SK-N-MC (cell line): Measurements from ENCODE around the gene GPALPP1.
"Not testable (repeated sequence)": the region's sequence is repeated elsewhere in the genome, so short reads cannot be mapped to it uniquely, and the experiment has no call there.

Experiments used
- DNase-seq: peaks from one replicate; pipeline ENCODE4 v3.0.0-alpha.2; 2011; ENCODE audit warnings: low read depth, low spot score
- H3K27ac ChIP-seq: fragments of 200-600 bp; sonication (generic); 2 replicates; pipeline ENCODE4 v1.5.1; 2016; ENCODE audit warnings: mixed run types
- H3K36me3 ChIP-seq: fragments of 200-600 bp; sonication (generic); 2 replicates; pipeline ENCODE4 v1.6.1; 2017; ENCODE audit warnings: antibody characterized with exemption, low read length, mixed read lengths; ENCODE audit not compliant: insufficient read depth
- H3K4me3 ChIP-seq: fragments of 200-600 bp; sonication (generic); 2 replicates; pipeline ENCODE4 v1.5.1; 2016
- H3K9ac ChIP-seq: fragments of 200-600 bp; sonication (generic); 2 replicates; pipeline ENCODE4 v1.8.0; 2017; ENCODE audit warnings: mixed run types, mixed read lengths; ENCODE audit not compliant: insufficient read length
- H3K9me3 ChIP-seq: fragments of 200-600 bp; sonication (generic); 2 replicates; pipeline ENCODE4 v1.6.1; 2017; ENCODE audit warnings: low read depth, mild to moderate bottlenecking, antibody characterized with exemption, low read length, moderate library complexity, mixed read lengths
- EZH2 ChIP-seq: fragments of 200-600 bp; sonication (generic); IDR thresholded peaks from one replicate; pipeline ENCODE4 v1.6.1; 2017; ENCODE audit warnings: antibody characterized with exemption
- FOXP2 ChIP-seq: optimal IDR thresholded peaks from 2 replicates; pipeline ENCODE3; 2011; ENCODE audit warnings: mild to moderate bottlenecking, moderate library complexity; ENCODE audit not compliant: insufficient read depth; ENCODE audit errors: extremely low read length, control extremely low read depth
- POLR2AphosphoS5 ChIP-seq: IDR thresholded peaks from 2 replicates; pipeline ENCODE4 v1.6.1; 2012; ENCODE audit warnings: mild to moderate bottlenecking, low read depth, low read length, borderline replicate concordance

Gene GPALPP1

GRCh38 chr13:44978328-44978727 lies 11.0 kb upstream of the GPALPP1 start:
- DNase-seq: no peak
- Histone ChIP-seq H3K4me3 (no peak overlapping the region), H3K9ac (no peak overlapping the region), H3K36me3 (peaks cover 75% of the 10 kb centered on the region), H3K9me3 (no peaks in the 10 kb centered on the region), H3K27ac (no peak overlapping the region)
- no peak for TF ChIP-seq EZH2
- no peak for TF ChIP-seq FOXP2
- no peak for TF ChIP-seq POLR2AphosphoS5

DNA sequence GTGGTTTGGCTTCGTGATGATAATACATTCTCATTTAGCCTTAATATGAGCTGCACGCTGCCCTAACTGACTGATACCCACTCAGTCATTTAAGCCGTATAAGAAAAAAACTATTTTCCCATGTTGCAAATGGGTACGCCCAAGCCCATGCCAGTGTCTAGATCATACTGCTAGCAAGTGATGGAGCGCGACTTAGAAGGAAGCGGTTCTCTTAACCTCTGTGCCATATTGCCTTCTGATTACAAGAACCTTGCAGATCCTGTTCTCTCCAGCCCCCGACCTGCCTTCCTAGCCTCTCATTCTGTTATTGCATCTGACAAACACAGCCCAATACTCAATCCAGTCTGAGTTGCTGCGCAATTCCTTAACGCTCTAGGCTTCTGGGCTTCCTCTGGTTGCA lies 603 bp downstream of the GPALPP1 start:
- Histone ChIP-seq H3K36me3 (peaks cover 19% of the 10 kb centered on the region), H3K9ac (peak overlapping the region; percentile 97), H3K9me3 (no peaks in the 10 kb centered on the region), H3K27ac (no peak overlapping the region), H3K4me3 (peak overlapping the region; percentile 100)
- TF ChIP-seq POLR2AphosphoS5: no peak
- TF ChIP-seq FOXP2: no peak
- no peak for TF ChIP-seq EZH2
- DNase-seq: no peak

- Histone ChIP-seq H3K9ac (no peak overlapping the region), H3K4me3 (no peak overlapping the region), H3K36me3 (peaks cover 20% of the 10 kb centered on the region), H3K27ac (no peak overlapping the region), H3K9me3 (no peaks in the 10 kb centered on the region)
- no peak for DNase-seq
- TF ChIP-seq POLR2AphosphoS5 (no peak), FOXP2 (no peak), EZH2 (no peak)
These were observed 14.1 kb downstream of the GPALPP1 start for GRCh38 chr13:45003417-45003816.

DNA sequence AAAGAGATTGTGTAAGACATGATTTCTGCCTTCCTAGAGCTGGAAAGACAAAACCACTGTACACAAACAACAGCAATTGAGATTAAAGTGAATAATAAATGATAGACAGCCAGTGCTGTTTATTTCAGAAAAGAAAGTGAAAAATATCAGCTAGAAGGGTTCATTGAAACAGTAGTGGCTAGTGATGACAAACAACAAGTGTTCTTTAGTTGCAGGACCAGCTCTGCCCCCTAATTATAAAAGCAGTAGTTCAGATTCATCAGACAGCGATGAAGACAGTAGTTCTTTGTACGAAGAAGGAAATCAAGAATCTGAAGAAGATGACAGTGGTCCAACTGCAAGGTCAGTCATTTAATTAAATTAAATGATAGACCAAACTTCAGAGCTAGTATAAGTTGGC lies 14.8 kb downstream of the GPALPP1 start:
- TF ChIP-seq POLR2AphosphoS5: no peak
- TF ChIP-seq EZH2: no peak
- TF ChIP-seq FOXP2: no peak
- no peak for DNase-seq
- Histone ChIP-seq H3K36me3 (peaks cover 24% of the 10 kb centered on the region), H3K9ac (no peak overlapping the region), H3K27ac (no peak overlapping the region), H3K9me3 (no peaks in the 10 kb centered on the region), H3K4me3 (no peak overlapping the region)

- Histone ChIP-seq H3K9ac (no peak overlapping the region), H3K4me3 (no peak overlapping the region), H3K9me3 (no peaks in the 10 kb centered on the region), H3K27ac (peak overlapping the region; percentile 7; the same call in 1 of the 2 replicates), H3K36me3 (peaks cover 44% of the 10 kb centered on the region)
- no peak for TF ChIP-seq FOXP2
- no peak for TF ChIP-seq POLR2AphosphoS5
- TF ChIP-seq EZH2: no peak
- no peak for DNase-seq
These were observed 17.9 kb downstream of the GPALPP1 start for GRCh38 chr13:45007225-45007624.

- Histone ChIP-seq H3K4me3 (no peak overlapping the region), H3K36me3 (peaks cover 44% of the 10 kb centered on the region), H3K9ac (no peak overlapping the region), H3K27ac (no peak overlapping the region), H3K9me3 (no peaks in the 10 kb centered on the region)
- DNase-seq: no peak
- TF ChIP-seq POLR2AphosphoS5 (no peak), FOXP2 (no peak), EZH2 (no peak)
These were observed 18.5 kb downstream of the GPALPP1 start for GRCh38 chr13:45007823-45008222.

DNA sequence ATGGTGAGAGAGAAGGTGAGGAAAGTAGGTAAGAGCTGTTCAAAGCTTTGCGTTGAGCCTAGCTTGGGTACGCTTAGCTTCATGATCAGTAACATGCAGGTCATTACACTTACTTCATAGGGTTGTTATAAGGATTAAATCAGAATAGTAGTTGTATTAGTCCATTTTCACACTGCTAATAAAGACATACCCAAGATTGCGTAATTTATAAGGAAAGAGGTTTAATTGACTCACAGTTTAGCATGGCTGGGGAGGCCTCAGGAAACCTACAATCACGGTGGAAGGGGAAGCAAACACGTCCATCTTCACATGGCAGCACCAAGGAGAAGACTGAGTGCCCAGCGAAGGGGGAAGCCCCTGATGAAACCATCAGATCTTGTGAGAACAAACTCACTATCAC lies 21.9 kb downstream of the GPALPP1 start:
- no peak for DNase-seq
- no peak overlapping the region for H3K9ac ChIP-seq
- H3K9me3 ChIP-seq: no peaks in the 10 kb centered on the region
- TF ChIP-seq POLR2AphosphoS5 (no peak), EZH2 (no peak), FOXP2 (no peak)
- peaks cover 48% of the 10 kb centered on the region for H3K36me3 ChIP-seq
- no peak overlapping the region for H3K4me3 ChIP-seq
- H3K27ac ChIP-seq: no peak overlapping the region

DNA sequence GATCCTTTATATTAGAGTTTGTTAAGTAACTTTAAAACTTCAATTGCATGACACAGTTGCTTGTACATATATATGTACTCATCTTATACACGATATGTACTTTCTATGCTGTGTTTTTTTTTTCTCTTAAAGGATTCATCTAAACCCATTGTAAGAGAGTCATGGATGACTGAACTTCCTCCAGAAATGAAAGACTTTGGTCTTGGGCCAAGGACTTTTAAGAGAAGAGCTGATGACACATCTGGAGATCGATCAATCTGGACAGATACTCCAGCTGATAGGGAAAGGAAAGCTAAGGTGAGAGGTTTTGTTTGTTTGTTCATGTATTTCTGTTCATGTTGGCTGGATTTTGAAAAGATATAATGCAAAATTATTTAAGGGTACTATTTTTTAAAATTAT lies 26.0 kb downstream of the GPALPP1 start:
- no peak overlapping the region for H3K27ac ChIP-seq
- TF ChIP-seq EZH2: no peak
- TF ChIP-seq POLR2AphosphoS5: no peak
- no peak for TF ChIP-seq FOXP2
- H3K9me3 ChIP-seq: no peaks in the 10 kb centered on the region
- peaks cover 47% of the 10 kb centered on the region for H3K36me3 ChIP-seq
- DNase-seq: no peak
- H3K9ac ChIP-seq: no peak overlapping the region
- H3K4me3 ChIP-seq: no peak overlapping the region

DNA sequence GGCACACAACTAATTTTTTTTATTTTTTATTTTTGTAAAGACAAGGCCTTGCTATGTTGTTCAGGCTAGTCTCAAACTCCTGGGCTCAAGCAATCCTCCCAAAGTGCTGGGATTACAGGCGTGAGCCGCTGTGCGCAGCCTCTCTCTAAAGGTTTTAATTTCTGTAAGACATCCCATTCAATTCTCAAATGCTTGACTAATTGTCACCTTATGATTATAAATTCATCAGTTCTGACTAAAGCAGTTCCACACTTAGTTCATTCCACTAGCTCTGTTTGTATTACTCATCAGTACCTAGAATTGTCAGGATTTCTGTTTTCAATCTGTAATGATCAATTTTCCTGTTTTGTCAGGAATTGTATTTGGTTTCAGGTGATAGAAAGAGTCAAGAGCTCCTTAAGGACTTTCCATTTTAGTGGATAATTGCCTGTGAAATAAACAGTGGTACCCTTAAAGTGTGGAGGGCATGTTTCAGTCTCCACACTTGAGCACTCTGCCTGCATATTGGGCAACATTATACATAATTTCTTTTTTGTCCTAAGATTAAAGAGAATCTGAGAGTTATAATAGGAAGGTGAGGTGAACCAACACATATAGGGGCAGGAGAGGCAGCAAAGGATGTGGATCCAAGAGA lies 27.6 kb downstream of the GPALPP1 start:
- H3K9ac ChIP-seq: no peak overlapping the region
- no peak overlapping the region for H3K4me3 ChIP-seq
- no peak for TF ChIP-seq EZH2
- no peak for TF ChIP-seq POLR2AphosphoS5
- no peak for TF ChIP-seq FOXP2
- H3K36me3 ChIP-seq: peaks cover 48% of the 10 kb centered on the region
- no peaks in the 10 kb centered on the region for H3K9me3 ChIP-seq
- no peak for DNase-seq
- H3K27ac ChIP-seq: no peak overlapping the region

GRCh38 chr13:45019981-45020380 lies 30.6 kb downstream of the GPALPP1 start:
- not testable (repeated sequence) for H3K9ac ChIP-seq, H3K9me3 ChIP-seq, H3K4me3 ChIP-seq, H3K27ac ChIP-seq, DNase-seq
- H3K36me3 ChIP-seq: peaks cover 59% of the 10 kb centered on the region
